GM18870 (cell line): ENCODE results near the gene PDCD2.
"Not testable (repeated sequence)": the region's sequence is repeated elsewhere in the genome, so short reads cannot be mapped to it uniquely, and the experiment has no call there.

Source experiments
- ATAC-seq: cut with Tn5 transposase; IDR thresholded peaks from one replicate; pipeline ENCODE4 v1.9.1; 2021; ENCODE audit warnings: moderate library complexity; ENCODE audit not compliant: unreplicated experiment

PDCD2 gene

DNA sequence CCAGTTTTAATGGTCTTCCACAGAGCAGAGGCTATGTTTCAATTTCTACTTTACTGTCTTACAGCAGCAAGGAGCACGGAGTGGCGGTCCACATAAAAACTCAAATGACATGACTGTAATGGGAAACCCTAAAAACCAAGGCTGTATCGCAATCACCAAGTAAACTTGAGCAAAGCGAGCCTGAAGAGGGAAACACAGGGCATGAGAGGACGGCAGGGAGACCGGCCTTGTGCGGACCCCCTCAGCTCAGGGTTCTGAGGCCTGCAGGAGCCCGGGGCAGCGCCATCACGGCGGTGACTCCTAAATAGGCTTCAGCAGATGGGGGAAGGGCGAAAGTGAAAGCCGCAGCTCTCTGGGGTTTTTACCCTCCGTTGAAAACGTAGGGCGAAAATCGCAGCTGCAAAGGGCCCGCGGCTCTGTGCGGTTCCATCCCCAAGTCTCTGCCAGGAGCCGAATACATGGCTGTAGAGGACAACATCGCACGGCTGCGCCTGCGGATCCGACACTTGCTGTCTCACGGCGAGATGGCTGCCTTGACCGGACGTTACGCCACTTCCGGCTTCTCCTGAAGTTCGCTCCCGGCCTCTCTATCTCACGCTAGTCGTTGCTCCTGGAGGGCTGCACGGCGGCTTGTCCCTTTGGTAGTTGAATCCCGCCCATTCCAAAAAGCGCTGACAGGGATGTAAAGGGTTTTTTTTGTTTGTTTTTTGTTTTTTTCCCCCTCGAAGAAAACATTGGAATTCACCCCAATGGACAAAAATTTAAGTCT lies 31.5 kb downstream of the PDCD2 start, which contains the start of gene PSMB1:
TSS of gene PSMB1 (minus strand) at position 543 of the 769 bp plus-strand sequence. CDS start at position 478, 65 bp downstream.
- peak; percentile 34 for ATAC-seq

DNA sequence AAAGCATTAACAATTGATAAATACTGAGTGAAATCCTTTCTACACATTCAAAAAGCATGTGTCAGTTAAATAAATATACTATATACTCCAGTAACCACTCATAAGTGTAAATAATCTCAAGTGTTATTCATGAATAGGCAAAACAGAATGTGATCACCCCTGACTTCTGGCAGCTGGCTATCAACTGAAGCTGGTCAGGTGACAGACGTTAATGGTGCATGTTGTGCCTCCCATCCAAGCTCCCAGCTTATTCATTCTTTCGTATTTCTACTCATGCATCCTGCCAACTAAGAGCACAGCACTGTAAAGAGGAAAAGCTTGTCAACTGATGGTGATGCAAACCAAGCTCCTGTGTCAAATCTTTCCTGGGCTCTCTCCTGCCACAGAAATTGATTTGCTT lies 39.0 kb downstream of the PDCD2 start:
- no peak for ATAC-seq

- ATAC-seq: no peak
Observed at GRCh38 chr6:170542031-170542719, 42.3 kb downstream of the PDCD2 start.

DNA sequence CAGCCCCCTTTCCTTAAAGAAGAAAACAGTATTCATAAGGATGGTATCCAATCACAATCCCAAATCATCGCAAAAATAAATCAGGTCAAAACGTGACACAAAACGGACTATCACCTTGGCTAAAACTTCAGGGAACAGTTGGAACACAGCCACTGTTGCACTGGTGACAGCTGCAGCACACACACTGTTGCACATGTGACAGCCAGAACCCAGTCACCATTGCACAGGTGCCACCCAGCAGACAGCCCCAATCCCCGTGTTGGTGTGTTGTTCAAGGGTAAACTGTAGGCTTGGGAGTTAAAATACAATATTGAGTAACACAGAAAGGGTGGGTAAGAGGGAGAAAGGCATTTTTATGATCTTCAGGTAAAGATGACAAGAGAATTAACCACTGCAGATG lies 47.1 kb downstream of the PDCD2 start:
- ATAC-seq: no peak

GRCh38 chr6:170536671-170537070 lies 47.8 kb downstream of the PDCD2 start:
- ATAC-seq: no peak

DNA sequence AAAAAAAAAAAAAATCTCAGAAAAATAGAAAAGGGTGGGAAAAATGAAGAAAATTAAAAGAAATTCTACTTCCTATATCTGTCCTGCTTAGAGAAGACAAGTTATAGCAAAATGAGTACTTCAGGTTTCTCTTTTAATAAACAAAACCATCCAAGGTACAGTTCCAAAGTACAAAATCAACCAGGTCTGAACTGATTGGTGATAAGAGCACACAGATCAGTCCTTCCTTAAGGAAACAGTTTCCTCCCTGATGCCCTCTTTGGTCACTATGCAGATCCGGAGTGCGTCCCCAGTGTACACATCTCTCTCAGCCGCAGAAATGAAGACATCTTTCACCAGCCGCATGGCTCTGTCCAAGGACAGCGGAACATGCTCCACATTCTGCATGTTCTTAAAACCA lies 49.4 kb downstream of the PDCD2 start:
- ATAC-seq: no peak

- ATAC-seq: no peak
Observed at GRCh38 chr6:170533792-170534191, 50.6 kb downstream of the PDCD2 start.

DNA sequence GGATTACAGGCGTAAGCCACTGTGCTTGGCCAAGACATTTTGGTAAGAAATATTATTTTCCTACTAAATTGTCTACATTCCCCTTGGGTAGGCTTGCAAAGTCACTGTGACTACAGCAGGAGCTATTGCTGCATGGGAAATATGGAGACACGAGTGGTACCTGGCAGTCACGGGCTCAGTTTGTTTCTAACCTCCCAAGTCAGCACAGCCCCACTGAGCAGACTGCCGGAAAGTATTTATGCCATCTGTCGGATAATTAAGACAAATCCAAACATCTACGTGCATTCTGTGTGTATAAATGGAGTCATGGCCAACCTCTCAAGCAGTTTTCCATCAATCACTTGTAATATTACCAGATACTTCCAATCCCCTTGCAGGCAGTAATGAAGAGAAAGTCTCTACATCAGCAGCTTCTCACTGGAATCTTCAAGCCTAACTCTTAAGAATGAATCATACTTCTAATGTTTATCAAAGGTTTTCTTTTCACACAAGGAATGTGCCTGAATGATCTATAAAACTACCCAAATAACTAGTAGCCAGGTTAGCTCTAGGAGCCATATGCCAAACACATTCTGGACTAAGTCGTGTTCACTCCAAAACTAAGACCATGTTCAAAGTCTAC lies 51.5 kb downstream of the PDCD2 start:
- ATAC-seq: no peak

DNA sequence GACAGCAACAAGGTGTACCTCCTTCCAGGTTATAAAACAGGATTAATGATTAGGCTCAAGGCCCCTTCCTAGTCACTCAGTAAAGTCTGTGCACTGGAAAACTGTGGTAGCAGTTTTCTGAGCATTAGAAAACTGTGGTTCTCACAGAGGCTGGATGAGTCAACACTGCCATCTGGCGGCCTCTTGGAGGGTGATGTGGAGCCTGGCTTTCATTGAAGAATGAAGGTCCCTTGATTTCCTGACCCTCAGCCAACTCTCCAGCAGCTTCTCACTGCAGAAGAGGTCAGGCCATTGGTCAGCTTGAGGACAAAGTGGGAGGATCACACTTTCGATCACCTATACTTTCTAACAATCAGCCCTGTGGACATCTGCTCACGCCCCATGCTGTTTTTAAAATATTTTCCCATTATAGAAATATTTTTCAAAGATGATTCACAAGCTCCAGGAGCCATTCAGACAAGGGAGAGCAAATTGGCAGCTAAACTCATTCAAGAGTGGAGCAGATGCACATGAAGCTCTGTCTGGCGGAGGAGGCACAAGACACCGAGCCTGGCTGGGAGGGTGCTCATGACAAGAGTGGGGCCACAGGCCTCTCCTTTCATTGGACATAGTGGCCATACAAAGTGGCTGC lies 54.5 kb downstream of the PDCD2 start:
- no peak for ATAC-seq

DNA sequence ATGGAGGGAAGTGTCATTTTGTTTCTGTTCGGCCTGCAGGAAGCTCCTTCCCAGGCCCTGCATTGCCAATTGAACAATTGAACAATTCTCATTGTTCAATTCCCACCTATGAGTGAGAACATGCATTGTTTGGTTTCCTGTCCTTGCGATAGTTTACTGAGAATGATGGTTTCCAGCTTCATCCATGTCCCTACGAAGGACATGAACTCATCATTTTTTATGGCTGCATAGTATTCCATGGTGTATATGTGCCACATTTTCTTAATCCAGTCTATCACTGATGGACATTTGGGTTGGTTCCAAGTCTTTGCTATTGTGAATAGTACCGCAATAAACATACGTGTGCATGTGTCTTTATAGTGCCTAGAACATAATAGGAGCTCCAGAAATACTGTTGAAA lies 56.4 kb downstream of the PDCD2 start:
- ATAC-seq: not testable (repeated sequence)

DNA sequence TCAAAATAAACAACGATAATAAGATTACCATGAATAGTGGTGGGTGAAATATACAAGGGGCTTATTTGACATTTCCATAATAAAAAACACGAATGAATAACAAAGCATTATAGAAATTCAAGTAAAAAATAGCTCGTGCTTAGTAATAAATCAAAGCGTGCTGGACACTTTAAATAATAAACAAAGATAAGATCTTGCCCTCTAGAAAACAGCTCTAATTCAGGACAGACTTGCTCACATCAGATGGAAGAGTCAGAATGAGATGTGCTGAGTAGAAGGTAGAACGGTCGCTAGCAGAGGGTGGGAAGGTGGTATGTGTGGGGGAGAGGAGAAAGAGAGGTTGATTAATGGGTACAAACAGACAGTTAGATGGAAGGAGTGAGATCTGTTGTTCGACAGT lies 58.6 kb downstream of the PDCD2 start:
- ATAC-seq: no peak
